ENCODE results near the gene GALNT7.

Gene GALNT7

GRCh38 chr4:173294444-173294843 is 125.8 kb downstream of the GALNT7 start:
- Histone ChIP-seq H3K4me1 (ENCODE audit: control insufficient read depth in 2 of 2, insufficient read depth in 2 of 2, low read length in 2 of 2) (no peaks in the 10 kb centered on the region), H3K36me3 (ENCODE audit: control insufficient read depth in 2 of 2, insufficient read depth in 2 of 2, low read length in 2 of 2) (peaks cover 14 to 16% of the 10 kb centered on the region in 2 donors), H3K27ac (ENCODE audit: low read depth in 2 of 2, low read length in 2 of 2) (no peak overlapping the region), H3K27me3 (ENCODE audit: control insufficient read depth in 2 of 2, insufficient read depth in 2 of 2, low read length in 2 of 2) (no peaks in the 10 kb centered on the region), H3K9me3 (ENCODE audit: control insufficient read depth in 2 of 2, low read length in 2 of 2) (no peaks in the 10 kb centered on the region), H3K4me3 (ENCODE audit: low read length in 2 of 2) (no peak overlapping the region), H3K9ac (ENCODE audit: low read depth in 1 of 2, low read length in 2 of 2) (no peak overlapping the region)

GRCh38 chr4:173301518-173302201 is 133.0 kb downstream of the GALNT7 start:
- H3K9me3 ChIP-seq (ENCODE audit: control insufficient read depth in 2 of 2, low read length in 2 of 2) = no peaks in the 10 kb centered on the region
- no peak overlapping the region for H3K4me3 ChIP-seq (ENCODE audit: low read length in 2 of 2)
- H3K27ac ChIP-seq (ENCODE audit: low read depth in 2 of 2, low read length in 2 of 2) = no peak overlapping the region
- no peaks in the 10 kb centered on the region for H3K4me1 ChIP-seq (ENCODE audit: control insufficient read depth in 2 of 2, insufficient read depth in 2 of 2, low read length in 2 of 2)
- no peaks in the 10 kb centered on the region for H3K27me3 ChIP-seq (ENCODE audit: control insufficient read depth in 2 of 2, insufficient read depth in 2 of 2, low read length in 2 of 2)
- peaks cover 18 to 19% of the 10 kb centered on the region in 2 donors for H3K36me3 ChIP-seq (ENCODE audit: control insufficient read depth in 2 of 2, insufficient read depth in 2 of 2, low read length in 2 of 2)
- H3K9ac ChIP-seq (ENCODE audit: low read depth in 1 of 2, low read length in 2 of 2) = no peak overlapping the region

- Histone ChIP-seq H3K27me3 (ENCODE audit: control insufficient read depth in 2 of 2, insufficient read depth in 2 of 2, low read length in 2 of 2) (no peaks in the 10 kb centered on the region), H3K36me3 (ENCODE audit: control insufficient read depth in 2 of 2, insufficient read depth in 2 of 2, low read length in 2 of 2) (peaks cover 29 to 37% of the 10 kb centered on the region in 2 donors), H3K9me3 (ENCODE audit: control insufficient read depth in 2 of 2, low read length in 2 of 2) (no peaks in the 10 kb centered on the region), H3K27ac (ENCODE audit: low read depth in 2 of 2, low read length in 2 of 2) (no peak overlapping the region), H3K9ac (ENCODE audit: low read depth in 1 of 2, low read length in 2 of 2) (no peak overlapping the region), H3K4me1 (ENCODE audit: control insufficient read depth in 2 of 2, insufficient read depth in 2 of 2, low read length in 2 of 2) (no peaks in the 10 kb centered on the region), H3K4me3 (ENCODE audit: low read length in 2 of 2) (no peak overlapping the region)
Observed at GRCh38 chr4:173307778-173308177, 139.2 kb downstream of the GALNT7 start.

GRCh38 chr4:173311368-173311767 is 142.8 kb downstream of the GALNT7 start:
- no peaks in the 10 kb centered on the region for H3K4me1 ChIP-seq (ENCODE audit: control insufficient read depth in 2 of 2, insufficient read depth in 2 of 2, low read length in 2 of 2)
- no peak overlapping the region for H3K9ac ChIP-seq (ENCODE audit: low read depth in 1 of 2, low read length in 2 of 2)
- no peaks in the 10 kb centered on the region for H3K27me3 ChIP-seq (ENCODE audit: control insufficient read depth in 2 of 2, insufficient read depth in 2 of 2, low read length in 2 of 2)
- H3K9me3 ChIP-seq (ENCODE audit: control insufficient read depth in 2 of 2, low read length in 2 of 2) = no peaks in the 10 kb centered on the region
- peaks cover 39 to 44% of the 10 kb centered on the region in 2 donors for H3K36me3 ChIP-seq (ENCODE audit: control insufficient read depth in 2 of 2, insufficient read depth in 2 of 2, low read length in 2 of 2)
- H3K4me3 ChIP-seq (ENCODE audit: low read length in 2 of 2) = no peak overlapping the region
- no peak overlapping the region for H3K27ac ChIP-seq (ENCODE audit: low read depth in 2 of 2, low read length in 2 of 2)

- H3K36me3 ChIP-seq (ENCODE audit: control insufficient read depth in 2 of 2, insufficient read depth in 2 of 2, low read length in 2 of 2) = peaks cover 38 to 46% of the 10 kb centered on the region in 2 donors
- no peaks in the 10 kb centered on the region for H3K27me3 ChIP-seq (ENCODE audit: control insufficient read depth in 2 of 2, insufficient read depth in 2 of 2, low read length in 2 of 2)
- H3K4me3 ChIP-seq (ENCODE audit: low read length in 2 of 2) = no peak overlapping the region
Observed at GRCh38 chr4:173314715-173315114, 146.1 kb downstream of the GALNT7 start.

GRCh38 chr4:173316060-173316459 is 147.4 kb downstream of the GALNT7 start:
- Histone ChIP-seq H3K4me1 (ENCODE audit: control insufficient read depth in 2 of 2, insufficient read depth in 2 of 2, low read length in 2 of 2) (no peaks in the 10 kb centered on the region), H3K27ac (ENCODE audit: low read depth in 2 of 2, low read length in 2 of 2) (no peak overlapping the region), H3K9me3 (ENCODE audit: control insufficient read depth in 2 of 2, low read length in 2 of 2) (no peaks in the 10 kb centered on the region), H3K27me3 (ENCODE audit: control insufficient read depth in 2 of 2, insufficient read depth in 2 of 2, low read length in 2 of 2) (no peaks in the 10 kb centered on the region), H3K9ac (ENCODE audit: low read depth in 1 of 2, low read length in 2 of 2) (no peak overlapping the region), H3K4me3 (ENCODE audit: low read length in 2 of 2) (no peak overlapping the region), H3K36me3 (ENCODE audit: control insufficient read depth in 2 of 2, insufficient read depth in 2 of 2, low read length in 2 of 2) (peaks cover 34 to 51% of the 10 kb centered on the region in 2 donors)

More at GRCh38 chr4:173314715-173315114, 146.1 kb downstream of the GALNT7 start:
- Histone ChIP-seq H3K9ac (ENCODE audit: low read depth in 1 of 2, low read length in 2 of 2) (no peak overlapping the region), H3K9me3 (ENCODE audit: control insufficient read depth in 2 of 2, low read length in 2 of 2) (no peaks in the 10 kb centered on the region), H3K27ac (ENCODE audit: low read depth in 2 of 2, low read length in 2 of 2) (no peak overlapping the region), H3K4me1 (ENCODE audit: control insufficient read depth in 2 of 2, insufficient read depth in 2 of 2, low read length in 2 of 2) (no peaks in the 10 kb centered on the region)

- Histone ChIP-seq H3K4me3 (ENCODE audit: low read length in 2 of 2) (no peak overlapping the region), H3K27me3 (ENCODE audit: control insufficient read depth in 2 of 2, insufficient read depth in 2 of 2, low read length in 2 of 2) (no peaks in the 10 kb centered on the region), H3K27ac (ENCODE audit: low read depth in 2 of 2, low read length in 2 of 2) (no peak overlapping the region), H3K9ac (ENCODE audit: low read depth in 1 of 2, low read length in 2 of 2) (no peak overlapping the region), H3K36me3 (ENCODE audit: control insufficient read depth in 2 of 2, insufficient read depth in 2 of 2, low read length in 2 of 2) (peaks cover 40 to 54% of the 10 kb centered on the region in 2 donors), H3K9me3 (ENCODE audit: control insufficient read depth in 2 of 2, low read length in 2 of 2) (no peaks in the 10 kb centered on the region), H3K4me1 (ENCODE audit: control insufficient read depth in 2 of 2, insufficient read depth in 2 of 2, low read length in 2 of 2) (no peaks in the 10 kb centered on the region)
Observed at GRCh38 chr4:173317004-173317403, 148.4 kb downstream of the GALNT7 start.

- Histone ChIP-seq H3K4me3 (ENCODE audit: low read length in 2 of 2) (no peak overlapping the region), H3K9me3 (ENCODE audit: control insufficient read depth in 2 of 2, low read length in 2 of 2) (no peaks in the 10 kb centered on the region), H3K36me3 (ENCODE audit: control insufficient read depth in 2 of 2, insufficient read depth in 2 of 2, low read length in 2 of 2) (peaks cover 45 to 50% of the 10 kb centered on the region in 2 donors), H3K9ac (ENCODE audit: low read depth in 1 of 2, low read length in 2 of 2) (no peak overlapping the region), H3K4me1 (ENCODE audit: control insufficient read depth in 2 of 2, insufficient read depth in 2 of 2, low read length in 2 of 2) (no peaks in the 10 kb centered on the region), H3K27ac (ENCODE audit: low read depth in 2 of 2, low read length in 2 of 2) (no peak overlapping the region), H3K27me3 (ENCODE audit: control insufficient read depth in 2 of 2, insufficient read depth in 2 of 2, low read length in 2 of 2) (no peaks in the 10 kb centered on the region)
Observed at GRCh38 chr4:173318240-173318639, 149.6 kb downstream of the GALNT7 start.

- Histone ChIP-seq H3K4me3 (ENCODE audit: low read length in 2 of 2) (no peak overlapping the region), H3K27me3 (ENCODE audit: control insufficient read depth in 2 of 2, insufficient read depth in 2 of 2, low read length in 2 of 2) (no peaks in the 10 kb centered on the region), H3K36me3 (ENCODE audit: control insufficient read depth in 2 of 2, insufficient read depth in 2 of 2, low read length in 2 of 2) (peaks cover 45 to 50% of the 10 kb centered on the region in 2 donors), H3K4me1 (ENCODE audit: control insufficient read depth in 2 of 2, insufficient read depth in 2 of 2, low read length in 2 of 2) (no peaks in the 10 kb centered on the region), H3K27ac (ENCODE audit: low read depth in 2 of 2, low read length in 2 of 2) (no peak overlapping the region), H3K9ac (ENCODE audit: low read depth in 1 of 2, low read length in 2 of 2) (no peak overlapping the region), H3K9me3 (ENCODE audit: control insufficient read depth in 2 of 2, low read length in 2 of 2) (no peaks in the 10 kb centered on the region)
Observed at GRCh38 chr4:173318648-173319211, 150.1 kb downstream of the GALNT7 start.

GRCh38 chr4:173319696-173320095 is 151.1 kb downstream of the GALNT7 start:
- Histone ChIP-seq H3K36me3 (ENCODE audit: control insufficient read depth in 2 of 2, insufficient read depth in 2 of 2, low read length in 2 of 2) (peaks cover 37 to 42% of the 10 kb centered on the region in 2 donors), H3K4me3 (ENCODE audit: low read length in 2 of 2) (no peak overlapping the region), H3K9ac (ENCODE audit: low read depth in 1 of 2, low read length in 2 of 2) (no peak overlapping the region), H3K27ac (ENCODE audit: low read depth in 2 of 2, low read length in 2 of 2) (no peak overlapping the region), H3K27me3 (ENCODE audit: control insufficient read depth in 2 of 2, insufficient read depth in 2 of 2, low read length in 2 of 2) (no peaks in the 10 kb centered on the region), H3K9me3 (ENCODE audit: control insufficient read depth in 2 of 2, low read length in 2 of 2) (no peaks in the 10 kb centered on the region), H3K4me1 (ENCODE audit: control insufficient read depth in 2 of 2, insufficient read depth in 2 of 2, low read length in 2 of 2) (no peaks in the 10 kb centered on the region)
